ENCODE measurements around the gene ARHGAP22. TPM values are rescaled to one million over a fixed set of nuclear protein-coding genes. Genes with fewer than 3 reads are reported as not detected.

The ARHGAP22 gene
- total and polyA plus RNA-seq, 2 experiments from 2014 or later, result 4.8 to 10.7 TPM

- Histone ChIP-seq H2AFZ (no peak overlapping the region), H3K4me2 (no peak overlapping the region), H3K27ac (ENCODE audit: low read depth) (no peak overlapping the region), H3K79me2 (replicated peaks; ENCODE audit: insufficient read depth) (no peaks in the 10 kb centered on the region), H3F3A (replicated peaks; ENCODE audit: low read depth) (0 out of 2 replicates have a peak, but pooled peaks cover 3% of the 10 kb centered on the region), H3K4me1 (ENCODE audit: insufficient read depth) (peaks cover 2% of the 10 kb centered on the region; the same call in 1 of the 2 replicates), H3K4me3 (no peak overlapping the region), H3K9me2 (ENCODE audit: insufficient read depth) (no peaks in the 10 kb centered on the region), H3K27me3 (ENCODE audit: insufficient read depth) (peaks cover 14% of the 10 kb centered on the region), H3K36me3 (ENCODE audit: insufficient read depth) (no peaks in the 10 kb centered on the region), H4K20me1 (replicated peaks; ENCODE audit: insufficient read depth) (no peaks in the 10 kb centered on the region; the same call in 1 of the 2 replicates)
- peaks cover 10% of the 10 kb centered on the region for H3K27me3 Mint-ChIP-seq (ENCODE audit: insufficient read depth, low read depth, poor library complexity)
- H3K27ac Mint-ChIP-seq, result no peak overlapping the region
- H3K4me3 Mint-ChIP-seq, result no peak overlapping the region
- H3K36me3 Mint-ChIP-seq (ENCODE audit: low read depth), result peaks cover 3% of the 10 kb centered on the region; the same call in 1 of the 3 replicates
- peak; percentile 18 for ATAC-seq
- TF ChIP-seq, protein P1, sequence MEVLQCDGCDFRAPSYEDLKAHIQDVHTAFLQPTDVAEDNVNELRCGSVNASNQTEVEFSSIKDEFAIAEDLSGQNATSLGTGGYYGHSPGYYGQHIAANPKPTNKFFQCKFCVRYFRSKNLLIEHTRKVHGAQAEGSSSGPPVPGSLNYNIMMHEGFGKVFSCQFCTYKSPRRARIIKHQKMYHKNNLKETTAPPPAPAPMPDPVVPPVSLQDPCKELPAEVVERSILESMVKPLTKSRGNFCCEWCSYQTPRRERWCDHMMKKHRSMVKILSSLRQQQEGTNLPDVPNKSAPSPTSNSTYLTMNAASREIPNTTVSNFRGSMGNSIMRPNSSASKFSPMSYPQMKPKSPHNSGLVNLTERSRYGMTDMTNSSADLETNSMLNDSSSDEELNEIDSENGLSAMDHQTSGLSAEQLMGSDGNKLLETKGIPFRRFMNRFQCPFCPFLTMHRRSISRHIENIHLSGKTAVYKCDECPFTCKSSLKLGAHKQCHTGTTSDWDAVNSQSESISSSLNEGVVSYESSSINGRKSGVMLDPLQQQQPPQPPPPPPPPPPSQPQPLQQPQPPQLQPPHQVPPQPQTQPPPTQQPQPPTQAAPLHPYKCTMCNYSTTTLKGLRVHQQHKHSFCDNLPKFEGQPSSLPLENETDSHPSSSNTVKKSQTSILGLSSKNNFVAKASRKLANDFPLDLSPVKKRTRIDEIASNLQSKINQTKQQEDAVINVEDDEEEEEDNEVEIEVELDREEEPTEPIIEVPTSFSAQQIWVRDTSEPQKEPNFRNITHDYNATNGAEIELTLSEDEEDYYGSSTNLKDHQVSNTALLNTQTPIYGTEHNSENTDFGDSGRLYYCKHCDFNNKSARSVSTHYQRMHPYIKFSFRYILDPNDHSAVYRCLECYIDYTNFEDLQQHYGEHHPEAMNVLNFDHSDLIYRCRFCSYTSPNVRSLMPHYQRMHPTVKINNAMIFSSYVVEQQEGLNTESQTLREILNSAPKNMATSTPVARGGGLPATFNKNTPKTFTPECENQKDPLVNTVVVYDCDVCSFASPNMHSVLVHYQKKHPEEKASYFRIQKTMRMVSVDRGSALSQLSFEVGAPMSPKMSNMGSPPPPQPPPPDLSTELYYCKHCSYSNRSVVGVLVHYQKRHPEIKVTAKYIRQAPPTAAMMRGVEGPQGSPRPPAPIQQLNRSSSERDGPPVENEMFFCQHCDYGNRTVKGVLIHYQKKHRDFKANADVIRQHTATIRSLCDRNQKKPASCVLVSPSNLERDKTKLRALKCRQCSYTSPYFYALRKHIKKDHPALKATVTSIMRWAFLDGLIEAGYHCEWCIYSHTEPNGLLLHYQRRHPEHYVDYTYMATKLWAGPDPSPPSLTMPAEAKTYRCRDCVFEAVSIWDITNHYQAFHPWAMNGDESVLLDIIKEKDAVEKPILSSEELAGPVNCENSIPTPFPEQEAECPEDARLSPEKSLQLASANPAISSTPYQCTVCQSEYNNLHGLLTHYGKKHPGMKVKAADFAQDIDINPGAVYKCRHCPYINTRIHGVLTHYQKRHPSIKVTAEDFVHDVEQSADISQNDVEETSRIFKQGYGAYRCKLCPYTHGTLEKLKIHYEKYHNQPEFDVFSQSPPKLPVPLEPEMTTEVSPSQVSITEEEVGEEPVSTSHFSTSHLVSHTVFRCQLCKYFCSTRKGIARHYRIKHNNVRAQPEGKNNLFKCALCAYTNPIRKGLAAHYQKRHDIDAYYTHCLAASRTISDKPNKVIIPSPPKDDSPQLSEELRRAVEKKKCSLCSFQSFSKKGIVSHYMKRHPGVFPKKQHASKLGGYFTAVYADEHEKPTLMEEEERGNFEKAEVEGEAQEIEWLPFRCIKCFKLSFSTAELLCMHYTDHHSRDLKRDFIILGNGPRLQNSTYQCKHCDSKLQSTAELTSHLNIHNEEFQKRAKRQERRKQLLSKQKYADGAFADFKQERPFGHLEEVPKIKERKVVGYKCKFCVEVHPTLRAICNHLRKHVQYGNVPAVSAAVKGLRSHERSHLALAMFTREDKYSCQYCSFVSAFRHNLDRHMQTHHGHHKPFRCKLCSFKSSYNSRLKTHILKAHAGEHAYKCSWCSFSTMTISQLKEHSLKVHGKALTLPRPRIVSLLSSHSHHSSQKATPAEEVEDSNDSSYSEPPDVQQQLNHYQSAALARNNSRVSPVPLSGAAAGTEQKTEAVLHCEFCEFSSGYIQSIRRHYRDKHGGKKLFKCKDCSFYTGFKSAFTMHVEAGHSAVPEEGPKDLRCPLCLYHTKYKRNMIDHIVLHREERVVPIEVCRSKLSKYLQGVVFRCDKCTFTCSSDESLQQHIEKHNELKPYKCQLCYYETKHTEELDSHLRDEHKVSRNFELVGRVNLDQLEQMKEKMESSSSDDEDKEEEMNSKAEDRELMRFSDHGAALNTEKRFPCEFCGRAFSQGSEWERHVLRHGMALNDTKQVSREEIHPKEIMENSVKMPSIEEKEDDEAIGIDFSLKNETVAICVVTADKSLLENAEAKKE (CRISPR knock-in tag; IDR thresholded peaks at IDR 0.05), result no peak
- TF ChIP-seq ZNF114 (CRISPR knock-in tag; IDR thresholded peaks at IDR 0.05), result no peak
- TF ChIP-seq, protein P2, sequence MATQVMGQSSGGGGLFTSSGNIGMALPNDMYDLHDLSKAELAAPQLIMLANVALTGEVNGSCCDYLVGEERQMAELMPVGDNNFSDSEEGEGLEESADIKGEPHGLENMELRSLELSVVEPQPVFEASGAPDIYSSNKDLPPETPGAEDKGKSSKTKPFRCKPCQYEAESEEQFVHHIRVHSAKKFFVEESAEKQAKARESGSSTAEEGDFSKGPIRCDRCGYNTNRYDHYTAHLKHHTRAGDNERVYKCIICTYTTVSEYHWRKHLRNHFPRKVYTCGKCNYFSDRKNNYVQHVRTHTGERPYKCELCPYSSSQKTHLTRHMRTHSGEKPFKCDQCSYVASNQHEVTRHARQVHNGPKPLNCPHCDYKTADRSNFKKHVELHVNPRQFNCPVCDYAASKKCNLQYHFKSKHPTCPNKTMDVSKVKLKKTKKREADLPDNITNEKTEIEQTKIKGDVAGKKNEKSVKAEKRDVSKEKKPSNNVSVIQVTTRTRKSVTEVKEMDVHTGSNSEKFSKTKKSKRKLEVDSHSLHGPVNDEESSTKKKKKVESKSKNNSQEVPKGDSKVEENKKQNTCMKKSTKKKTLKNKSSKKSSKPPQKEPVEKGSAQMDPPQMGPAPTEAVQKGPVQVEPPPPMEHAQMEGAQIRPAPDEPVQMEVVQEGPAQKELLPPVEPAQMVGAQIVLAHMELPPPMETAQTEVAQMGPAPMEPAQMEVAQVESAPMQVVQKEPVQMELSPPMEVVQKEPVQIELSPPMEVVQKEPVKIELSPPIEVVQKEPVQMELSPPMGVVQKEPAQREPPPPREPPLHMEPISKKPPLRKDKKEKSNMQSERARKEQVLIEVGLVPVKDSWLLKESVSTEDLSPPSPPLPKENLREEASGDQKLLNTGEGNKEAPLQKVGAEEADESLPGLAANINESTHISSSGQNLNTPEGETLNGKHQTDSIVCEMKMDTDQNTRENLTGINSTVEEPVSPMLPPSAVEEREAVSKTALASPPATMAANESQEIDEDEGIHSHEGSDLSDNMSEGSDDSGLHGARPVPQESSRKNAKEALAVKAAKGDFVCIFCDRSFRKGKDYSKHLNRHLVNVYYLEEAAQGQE (IDR thresholded peaks at IDR 0.05; ENCODE audit: unreplicated experiment), result no peak
- no peak for TF ChIP-seq NANOG (IDR thresholded peaks at IDR 0.05; ENCODE audit: borderline replicate concordance)
- no peak for TF ChIP-seq POLR2AphosphoS5 (IDR thresholded peaks at IDR 0.05; ENCODE audit: low read depth)
- TF ChIP-seq, protein P3, sequence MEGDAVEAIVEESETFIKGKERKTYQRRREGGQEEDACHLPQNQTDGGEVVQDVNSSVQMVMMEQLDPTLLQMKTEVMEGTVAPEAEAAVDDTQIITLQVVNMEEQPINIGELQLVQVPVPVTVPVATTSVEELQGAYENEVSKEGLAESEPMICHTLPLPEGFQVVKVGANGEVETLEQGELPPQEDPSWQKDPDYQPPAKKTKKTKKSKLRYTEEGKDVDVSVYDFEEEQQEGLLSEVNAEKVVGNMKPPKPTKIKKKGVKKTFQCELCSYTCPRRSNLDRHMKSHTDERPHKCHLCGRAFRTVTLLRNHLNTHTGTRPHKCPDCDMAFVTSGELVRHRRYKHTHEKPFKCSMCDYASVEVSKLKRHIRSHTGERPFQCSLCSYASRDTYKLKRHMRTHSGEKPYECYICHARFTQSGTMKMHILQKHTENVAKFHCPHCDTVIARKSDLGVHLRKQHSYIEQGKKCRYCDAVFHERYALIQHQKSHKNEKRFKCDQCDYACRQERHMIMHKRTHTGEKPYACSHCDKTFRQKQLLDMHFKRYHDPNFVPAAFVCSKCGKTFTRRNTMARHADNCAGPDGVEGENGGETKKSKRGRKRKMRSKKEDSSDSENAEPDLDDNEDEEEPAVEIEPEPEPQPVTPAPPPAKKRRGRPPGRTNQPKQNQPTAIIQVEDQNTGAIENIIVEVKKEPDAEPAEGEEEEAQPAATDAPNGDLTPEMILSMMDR (conservative IDR thresholded peaks at IDR 0.05; ENCODE audit: low read depth in 2 of 2), result no peak
- no peak for TF ChIP-seq ZNF331 (CRISPR knock-in tag; IDR thresholded peaks at IDR 0.05; ENCODE audit: low read depth)
- TF ChIP-seq, protein P4, sequence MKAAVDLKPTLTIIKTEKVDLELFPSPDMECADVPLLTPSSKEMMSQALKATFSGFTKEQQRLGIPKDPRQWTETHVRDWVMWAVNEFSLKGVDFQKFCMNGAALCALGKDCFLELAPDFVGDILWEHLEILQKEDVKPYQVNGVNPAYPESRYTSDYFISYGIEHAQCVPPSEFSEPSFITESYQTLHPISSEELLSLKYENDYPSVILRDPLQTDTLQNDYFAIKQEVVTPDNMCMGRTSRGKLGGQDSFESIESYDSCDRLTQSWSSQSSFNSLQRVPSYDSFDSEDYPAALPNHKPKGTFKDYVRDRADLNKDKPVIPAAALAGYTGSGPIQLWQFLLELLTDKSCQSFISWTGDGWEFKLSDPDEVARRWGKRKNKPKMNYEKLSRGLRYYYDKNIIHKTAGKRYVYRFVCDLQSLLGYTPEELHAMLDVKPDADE (IDR thresholded peaks at IDR 0.05), result no peak
- TF ChIP-seq STAT1 (IDR thresholded peaks at IDR 0.05; ENCODE audit: unreplicated experiment), result no peak
- TF ChIP-seq EZH2phosphoT487 (IDR thresholded peaks at IDR 0.05; ENCODE audit: unreplicated experiment), result no peak
- TF ChIP-seq EZH2 (IDR thresholded peaks at IDR 0.05; ENCODE audit: low read depth, unreplicated experiment), result no peak
- no peak for TF ChIP-seq CREB1 (CRISPR knock-in tag; IDR thresholded peaks at IDR 0.05; ENCODE audit: low read depth)
- TF ChIP-seq JUNB (IDR thresholded peaks at IDR 0.05; ENCODE audit: unreplicated experiment), result no peak
- DNase-seq (ENCODE audit: low spot score), result no peak
- H3K9me3 Mint-ChIP-seq, result no peaks in the 10 kb centered on the region; the same call in 2 of the 3 replicates
- H3K4me1 Mint-ChIP-seq, result peaks cover 16% of the 10 kb centered on the region
These were observed 141.4 kb downstream of the ARHGAP22 start for GRCh38 chr10:48463318-48464003.

Data from GM23338 (cell line).